Hair follicular keratinocyte (primary cell): ENCODE results near the gene RABGGTA. TPM values are rescaled to one million over a fixed set of nuclear protein-coding genes. Genes with fewer than 3 reads are reported as not detected.

ENCODE experiments used
- total RNA-seq: library from RNA; depleted of rRNA; stranded (reverse); fragments of >200 nt; gene quantifications from 2 replicates; pipeline ENCODE4 v1.2.3, GENCODE V29; 2015

The RABGGTA gene, protein sequence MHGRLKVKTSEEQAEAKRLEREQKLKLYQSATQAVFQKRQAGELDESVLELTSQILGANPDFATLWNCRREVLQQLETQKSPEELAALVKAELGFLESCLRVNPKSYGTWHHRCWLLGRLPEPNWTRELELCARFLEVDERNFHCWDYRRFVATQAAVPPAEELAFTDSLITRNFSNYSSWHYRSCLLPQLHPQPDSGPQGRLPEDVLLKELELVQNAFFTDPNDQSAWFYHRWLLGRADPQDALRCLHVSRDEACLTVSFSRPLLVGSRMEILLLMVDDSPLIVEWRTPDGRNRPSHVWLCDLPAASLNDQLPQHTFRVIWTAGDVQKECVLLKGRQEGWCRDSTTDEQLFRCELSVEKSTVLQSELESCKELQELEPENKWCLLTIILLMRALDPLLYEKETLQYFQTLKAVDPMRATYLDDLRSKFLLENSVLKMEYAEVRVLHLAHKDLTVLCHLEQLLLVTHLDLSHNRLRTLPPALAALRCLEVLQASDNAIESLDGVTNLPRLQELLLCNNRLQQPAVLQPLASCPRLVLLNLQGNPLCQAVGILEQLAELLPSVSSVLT
- 51.2 and 83.1 TPM in 2 replicates for total RNA-seq

GRCh38 chr14:24271134-24271833 is at the start of gene RABGGTA:
Gene RABGGTA (minus strand): TSS chr14:24271597. CDS start chr14:24271115, 482 bp downstream.

DNA sequence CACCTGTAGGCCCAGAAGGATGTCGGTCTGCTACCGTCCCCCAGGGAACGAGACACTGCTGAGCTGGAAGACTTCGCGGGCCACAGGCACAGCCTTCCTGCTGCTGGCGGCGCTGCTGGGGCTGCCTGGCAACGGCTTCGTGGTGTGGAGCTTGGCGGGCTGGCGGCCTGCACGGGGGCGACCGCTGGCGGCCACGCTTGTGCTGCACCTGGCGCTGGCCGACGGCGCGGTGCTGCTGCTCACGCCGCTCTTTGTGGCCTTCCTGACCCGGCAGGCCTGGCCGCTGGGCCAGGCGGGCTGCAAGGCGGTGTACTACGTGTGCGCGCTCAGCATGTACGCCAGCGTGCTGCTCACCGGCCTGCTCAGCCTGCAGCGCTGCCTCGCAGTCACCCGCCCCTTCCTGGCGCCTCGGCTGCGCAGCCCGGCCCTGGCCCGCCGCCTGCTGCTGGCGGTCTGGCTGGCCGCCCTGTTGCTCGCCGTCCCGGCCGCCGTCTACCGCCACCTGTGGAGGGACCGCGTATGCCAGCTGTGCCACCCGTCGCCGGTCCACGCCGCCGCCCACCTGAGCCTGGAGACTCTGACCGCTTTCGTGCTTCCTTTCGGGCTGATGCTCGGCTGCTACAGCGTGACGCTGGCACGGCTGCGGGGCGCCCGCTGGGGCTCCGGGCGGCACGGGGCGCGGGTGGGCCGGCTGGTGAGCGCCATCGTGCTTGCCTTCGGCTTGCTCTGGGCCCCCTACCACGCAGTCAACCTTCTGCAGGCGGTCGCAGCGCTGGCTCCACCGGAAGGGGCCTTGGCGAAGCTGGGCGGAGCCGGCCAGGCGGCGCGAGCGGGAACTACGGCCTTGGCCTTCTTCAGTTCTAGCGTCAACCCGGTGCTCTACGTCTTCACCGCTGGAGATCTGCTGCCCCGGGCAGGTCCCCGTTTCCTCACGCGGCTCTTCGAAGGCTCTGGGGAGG is 39.5 kb upstream of the RABGGTA start, which contains the start of gene LTB4R:
Gene LTB4R, plus strand, starts transcription at position 857 of the 959 bp plus-strand sequence. CDS start 4,150 bp downstream, outside the sequence.

GRCh38 chr14:24309538-24310264 is 38.3 kb upstream of the RABGGTA start, which contains the start of gene LTB4R2:
Gene LTB4R2 (plus strand): TSS chr14:24310140. CDS start chr14:24310665, 525 bp downstream.

GRCh38 chr14:24307575-24308341 is 36.4 kb upstream of the RABGGTA start, which contains the start of gene CIDEB:
Gene CIDEB (minus strand): TSS chr14:24307977. CDS start chr14:24307858, 119 bp downstream.

DNA sequence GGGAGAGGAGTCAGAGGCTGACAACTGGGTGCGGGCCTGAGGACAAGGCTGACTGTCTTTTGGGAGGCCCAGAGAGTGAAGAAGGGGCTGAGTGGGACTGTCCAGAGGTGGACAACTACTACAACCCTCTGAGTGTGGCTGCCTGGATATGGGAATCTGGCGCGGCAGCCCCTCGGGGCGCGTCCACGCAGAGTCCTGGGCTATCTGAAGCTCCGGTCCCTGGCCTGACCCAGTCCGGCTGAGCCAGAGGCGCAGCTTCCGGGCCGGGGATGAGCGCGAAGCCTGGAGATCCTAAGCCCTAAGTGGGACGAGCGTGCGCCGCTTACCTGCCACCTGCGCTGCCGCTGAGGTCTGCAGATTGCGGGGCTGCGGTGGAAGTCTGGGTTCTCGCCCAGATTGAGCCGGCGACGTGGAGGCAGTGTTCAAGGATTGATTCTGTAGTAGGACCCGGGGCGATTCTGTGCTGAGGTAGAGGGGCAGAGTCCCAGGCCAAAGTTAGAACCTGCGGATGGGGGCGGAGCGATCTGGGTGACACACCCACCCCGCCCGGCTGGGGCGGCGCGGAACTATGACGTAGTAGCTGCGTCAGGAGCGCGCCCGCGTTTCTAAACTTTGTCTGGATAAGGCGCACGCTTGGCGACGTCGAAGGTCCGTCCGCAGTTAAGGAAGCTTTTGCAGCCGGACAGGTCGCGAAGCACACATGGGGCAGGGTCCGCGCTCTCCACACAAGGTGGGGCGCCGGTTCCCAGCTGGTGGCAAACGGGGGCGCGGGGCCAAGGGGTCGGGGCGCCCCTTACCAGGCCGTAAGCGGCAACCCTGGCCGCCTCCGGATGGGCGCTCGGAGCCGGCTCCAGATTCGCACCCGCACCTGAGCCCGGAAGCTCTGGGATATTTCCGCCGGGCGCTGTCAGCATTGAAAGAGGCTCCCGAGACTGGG is 28.1 kb upstream of the RABGGTA start, which contains the start of the genes DHRS1 and NOP9:
Gene DHRS1, minus strand, starts transcription at position 526 of the 937 bp plus-strand sequence. CDS start 674 bp downstream, outside the sequence.
Gene NOP9, plus strand, starts transcription at position 596 of the 937 bp plus-strand sequence. Its CDS starts 105 bp downstream, at position 701.

GRCh38 chr14:24262821-24263733 is 8.3 kb downstream of the RABGGTA start, which contains the start of gene TGM1:
Gene TGM1 (minus strand): TSS chr14:24263177. CDS start chr14:24262352, 825 bp downstream.

GRCh38 chr14:24232645-24233537 is 38.5 kb downstream of the RABGGTA start, which contains the start of gene GMPR2:
Gene GMPR2 (plus strand): TSS chr14:24232929. CDS start chr14:24233254, 325 bp downstream.

DNA sequence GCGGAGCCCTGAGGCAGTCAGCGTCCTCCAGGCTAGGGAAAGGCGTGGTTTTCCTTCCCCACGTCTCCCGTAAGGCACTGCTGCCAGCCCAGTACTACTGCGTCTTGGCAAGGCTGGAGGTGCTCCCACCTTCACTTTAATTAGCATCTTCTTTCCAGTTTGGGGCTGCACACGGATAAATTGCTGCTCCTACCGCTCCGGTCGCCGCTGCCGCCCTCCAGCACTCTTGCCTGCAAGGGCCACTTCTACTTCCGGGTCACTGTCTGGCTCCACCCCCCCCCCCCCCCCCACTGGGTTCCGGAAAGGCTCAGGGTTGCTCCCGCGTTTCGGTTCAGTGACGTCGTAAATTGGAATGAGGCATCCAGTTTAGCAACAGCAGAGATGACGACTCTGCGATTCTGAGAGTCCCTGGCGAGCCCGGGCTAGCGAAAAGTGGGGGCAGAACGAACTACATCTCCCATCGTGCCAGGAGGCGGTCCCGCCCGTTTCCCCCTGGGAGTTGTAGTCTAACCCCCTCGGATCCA is 39.2 kb downstream of the RABGGTA start, which contains the start of gene NEDD8:
Gene NEDD8, minus strand, starts transcription at position 247 of the 524 bp plus-strand sequence. Its CDS starts 100 bp downstream, at position 147.

Other genes starting within 250 kb of the RABGGTA start
- gene CARMIL3, start 219.6 kb downstream of the RABGGTA start, total RNA-seq: 0.08 TPM in 1 of 2 replicates, not detected in the other
- not detected in 2 replicates for gene CPNE6, start 200.0 kb downstream of the RABGGTA start, total RNA-seq
- gene PCK2, start 177.3 kb downstream of the RABGGTA start, total RNA-seq: 40.7 and 91.5 TPM in 2 replicates
- gene DCAF11, start 156.8 kb downstream of the RABGGTA start, total RNA-seq: 46.7 and 48.0 TPM in 2 replicates
- gene NRL, start 156.6 kb downstream of the RABGGTA start, total RNA-seq: 1.2 and 2.2 TPM in 2 replicates
- gene FITM1, start 140.9 kb downstream of the RABGGTA start, total RNA-seq: not detected in 2 replicates
- gene PSME1, start 135.4 kb downstream of the RABGGTA start, total RNA-seq: 167 and 202 TPM in 2 replicates
- 22.3 and 37.2 TPM in 2 replicates for gene EMC9, start 130.0 kb downstream of the RABGGTA start, total RNA-seq
- 109 and 116 TPM in 2 replicates for gene PSME2, start 125.0 kb downstream of the RABGGTA start, total RNA-seq
- gene RNF31, start 124.1 kb downstream of the RABGGTA start, total RNA-seq: 24.4 and 30.7 TPM in 2 replicates
- 22.3 and 67.3 TPM in 2 replicates for gene IRF9, start 110.3 kb downstream of the RABGGTA start, total RNA-seq
- gene REC8, start 99.5 kb downstream of the RABGGTA start, total RNA-seq: 6.1 and 6.7 TPM in 2 replicates
- 42.4 and 82.5 TPM in 2 replicates for gene IPO4, start 82.8 kb downstream of the RABGGTA start, total RNA-seq
- gene TM9SF1, start 76.2 kb downstream of the RABGGTA start, total RNA-seq: 45.7 and 48.7 TPM in 2 replicates
- gene TSSK4, start 65.9 kb downstream of the RABGGTA start, total RNA-seq: 0.87 TPM in 1 of 2 replicates, not detected in the other
- 50.4 and 54.0 TPM in 2 replicates for gene CHMP4A, start 58.1 kb downstream of the RABGGTA start, total RNA-seq
- gene MDP1, start 55.5 kb downstream of the RABGGTA start, total RNA-seq: 11.4 and 18.3 TPM in 2 replicates
- gene NEDD8, start 39.2 kb downstream of the RABGGTA start, total RNA-seq: 249 and 288 TPM in 2 replicates
- gene GMPR2, start 38.7 kb downstream of the RABGGTA start, total RNA-seq: 72.9 and 86.9 TPM in 2 replicates
- gene TINF2, start 29.0 kb downstream of the RABGGTA start, total RNA-seq: 63.4 and 72.7 TPM in 2 replicates
- 10.5 and 19.3 TPM in 2 replicates for gene TGM1, start 8.4 kb downstream of the RABGGTA start, total RNA-seq
- 39.3 and 76.7 TPM in 2 replicates for gene DHRS1, start 28.2 kb upstream of the RABGGTA start, total RNA-seq
- 13.9 and 18.4 TPM in 2 replicates for gene NOP9, start 28.3 kb upstream of the RABGGTA start, total RNA-seq
- gene CIDEB, start 36.4 kb upstream of the RABGGTA start, total RNA-seq: 3.2 and 4.1 TPM in 2 replicates
- gene LTB4R2, start 38.5 kb upstream of the RABGGTA start, total RNA-seq: 37.0 and 42.9 TPM in 2 replicates
- gene LTB4R, start 39.9 kb upstream of the RABGGTA start, total RNA-seq: 14.0 and 20.1 TPM in 2 replicates
- 0.23 and 0.34 TPM in 2 replicates for gene ADCY4, start 63.5 kb upstream of the RABGGTA start, total RNA-seq
- gene RIPK3, start 68.4 kb upstream of the RABGGTA start, total RNA-seq: 5.4 and 8.0 TPM in 2 replicates
- 2.9 and 7.1 TPM in 2 replicates for gene NFATC4, start 96.6 kb upstream of the RABGGTA start, total RNA-seq
- 2.7 and 3.8 TPM in 2 replicates for gene NYNRIN, start 127.4 kb upstream of the RABGGTA start, total RNA-seq
- gene CBLN3, start 158.1 kb upstream of the RABGGTA start, total RNA-seq: 0.11 and 0.31 TPM in 2 replicates
- 48.7 and 55.9 TPM in 2 replicates for gene KHNYN, start 158.4 kb upstream of the RABGGTA start, total RNA-seq
- gene SDR39U1, start 171.2 kb upstream of the RABGGTA start, total RNA-seq: 11.9 and 17.7 TPM in 2 replicates
- not detected in 2 replicates for gene CMA1, start 236.7 kb upstream of the RABGGTA start, total RNA-seq